Mesendoderm (in vitro differentiated cells): ENCODE measurements around the gene HIGD2A. TPM values are rescaled to one million over a fixed set of nuclear protein-coding genes. Genes with fewer than 3 reads are reported as not detected.

Source experiments
- DNase-seq: peaks from one replicate; pipeline ENCODE4 v3.0.0; 2013
- H2AK5ac ChIP-seq: 2 replicates; pipeline ENCODE4 v1.6.1; 2013; ENCODE audit warnings: low read length, inconsistent platforms
- H2BK120ac ChIP-seq: 2 replicates; pipeline ENCODE4 v1.6.1; 2013; ENCODE audit warnings: low read depth, mild to moderate bottlenecking, low read length, moderate library complexity, mixed read lengths
- H2BK15ac ChIP-seq: replicated peaks from 2 replicates; pipeline ENCODE4 v1.6.1; 2013; ENCODE audit warnings: low read depth, mild to moderate bottlenecking, moderate library complexity
- H2BK5ac ChIP-seq: 2 replicates; pipeline ENCODE4 v1.6.1; 2013; ENCODE audit warnings: low read length, inconsistent platforms
- H3K18ac ChIP-seq: 2 replicates; pipeline ENCODE4 v1.6.1; 2013; ENCODE audit warnings: mild to moderate bottlenecking, low read length, mixed read lengths
- H3K23ac ChIP-seq: one replicate; pipeline ENCODE4 v1.6.1; 2013; ENCODE audit warnings: low read length
- H3K27ac ChIP-seq: 2 replicates; pipeline ENCODE4 v1.5.1; 2013; ENCODE audit warnings: low read depth, mild to moderate bottlenecking, inconsistent platforms, low read length, moderate library complexity
- H3K27me3 ChIP-seq: 2 replicates; pipeline ENCODE4 v1.6.1; 2013; ENCODE audit warnings: low read length, control low read depth, mild to moderate bottlenecking, inconsistent platforms; ENCODE audit not compliant: insufficient read depth, poor library complexity
- H3K36me3 ChIP-seq: 2 replicates; pipeline ENCODE4 v1.6.1; 2013; ENCODE audit warnings: low read length, inconsistent platforms; ENCODE audit not compliant: control insufficient read depth, insufficient read depth
- H3K4ac ChIP-seq: one replicate; pipeline ENCODE4 v1.6.1; 2013; ENCODE audit warnings: low read depth, mild to moderate bottlenecking, low read length, moderate library complexity
- H3K4me1 ChIP-seq: 2 replicates; pipeline ENCODE4 v1.6.1; 2013; ENCODE audit warnings: low read depth, low read length, inconsistent platforms; ENCODE audit not compliant: control insufficient read depth
- H3K4me2 ChIP-seq: 2 replicates; pipeline ENCODE4 v1.6.1; 2013; ENCODE audit warnings: low read length
- H3K4me3 ChIP-seq: 2 replicates; pipeline ENCODE4 v1.5.1; 2013; ENCODE audit warnings: mild to moderate bottlenecking, low read length
- H3K56ac ChIP-seq: one replicate; pipeline ENCODE4 v1.6.1; 2013; ENCODE audit warnings: low read length
- H3K79me1 ChIP-seq: 2 replicates; pipeline ENCODE4 v1.6.1; 2013; ENCODE audit warnings: low read length, inconsistent platforms
- H3K79me2 ChIP-seq: 2 replicates; pipeline ENCODE4 v1.6.1; 2013; ENCODE audit warnings: mild to moderate bottlenecking, low read length; ENCODE audit not compliant: control insufficient read depth, insufficient read depth
- H3K9ac ChIP-seq: 2 replicates; pipeline ENCODE4 v1.6.1; 2013; ENCODE audit warnings: low read length, inconsistent platforms
- H4K5ac ChIP-seq: one replicate; pipeline ENCODE4 v1.6.1; 2013; ENCODE audit warnings: low read length
- H4K8ac ChIP-seq: one replicate; pipeline ENCODE4 v1.6.1; 2013; ENCODE audit warnings: low read depth, mild to moderate bottlenecking, control low read depth, low read length, moderate library complexity
- WGBS: extraction: QIAGEN DNeasy Blood & Tissue Kit; methylation state at CpG from one replicate; pipeline ENCODE4 v1.1.7; 2013; ENCODE audit warnings: low lambda C conversion rate, missing lambda C conversion rate; ENCODE audit not compliant: insufficient coverage; ENCODE audit errors: extremely low coverage; 5-methylcytosine and 5-hydroxymethylcytosine counted together
- polyA plus RNA-seq, 2 experiments: library from polyadenylated mRNA; stranded (reverse); fragments of 200-250 nt; gene quantifications; one replicate each; pipeline ENCODE4 v1.2.3, GENCODE V29; 2013

Gene HIGD2A
- 170 TPM for polyA plus RNA-seq (2013, experiment 1 of 2)
- polyA plus RNA-seq (2013, experiment 2 of 2): 166 TPM

- H3K23ac ChIP-seq: peak within 1 kb of the TSS; percentile 90
- peaks cover 2% of the 10 kb centered on the region for H3K4me1 ChIP-seq
- peak; percentile 99 for DNase-seq
- no CpG with 5 or more reads among the region's 47 CpGs for WGBS
- H3K4me3 ChIP-seq: peak within 1 kb of the TSS; percentile 94
- no peak within 1 kb of the TSS for H2BK120ac ChIP-seq
- H3K4me2 ChIP-seq: peak within 1 kb of the TSS; percentile 90
- peaks cover 2% of the 10 kb centered on the region for H3K36me3 ChIP-seq
- peak within 1 kb of the TSS; percentile 87 for H3K4ac ChIP-seq
- H4K8ac ChIP-seq: no peak within 1 kb of the TSS
- H3K56ac ChIP-seq: peak within 1 kb of the TSS; percentile 98
- H2BK15ac ChIP-seq: no peak within 1 kb of the TSS
- peak within 1 kb of the TSS; percentile 77 for H3K27ac ChIP-seq
- H3K27me3 ChIP-seq: no peaks in the 10 kb centered on the region
- peak within 1 kb of the TSS; percentile 94 for H3K9ac ChIP-seq
- peaks cover 20% of the 10 kb centered on the region for H3K79me2 ChIP-seq
- H2AK5ac ChIP-seq: peak within 1 kb of the TSS; percentile 93
- H3K79me1 ChIP-seq: peaks cover 13% of the 10 kb centered on the region
- no peak within 1 kb of the TSS for H4K5ac ChIP-seq
- peak within 1 kb of the TSS; percentile 75 for H2BK5ac ChIP-seq
- peak within 1 kb of the TSS; percentile 66 for H3K18ac ChIP-seq
Measured at GRCh38 chr5:176388444-176389134, at the start of gene HIGD2A, which contains the start of gene NOP16. TSS of gene HIGD2A (plus strand) at chr5:176388751. CDS start at chr5:176388820, 69 bp downstream. TSS of gene NOP16 (minus strand) at chr5:176388598. CDS start at chr5:176388539, 59 bp downstream.

- no peak overlapping the region for H4K5ac ChIP-seq
- H2BK5ac ChIP-seq: no peak overlapping the region
- H3K23ac ChIP-seq: no peak overlapping the region
- no peaks in the 10 kb centered on the region for H3K27me3 ChIP-seq
- WGBS: no CpG with 5 or more reads among the region's 5 CpGs
- no peak overlapping the region for H2BK120ac ChIP-seq
- no peak overlapping the region for H3K4ac ChIP-seq
- no peaks in the 10 kb centered on the region for H3K36me3 ChIP-seq
- no peaks in the 10 kb centered on the region for H3K79me1 ChIP-seq
- H3K27ac ChIP-seq: no peak overlapping the region
- H4K8ac ChIP-seq: no peak overlapping the region
- DNase-seq: no peak
- no peaks in the 10 kb centered on the region for H3K79me2 ChIP-seq
- H3K56ac ChIP-seq: no peak overlapping the region
- H3K18ac ChIP-seq: no peak overlapping the region
- no peak overlapping the region for H3K4me2 ChIP-seq
- no peak overlapping the region for H2BK15ac ChIP-seq
- H2AK5ac ChIP-seq: no peak overlapping the region
- no peaks in the 10 kb centered on the region for H3K4me1 ChIP-seq
- H3K4me3 ChIP-seq: no peak overlapping the region
- no peak overlapping the region for H3K9ac ChIP-seq
Measured at GRCh38 chr5:176339304-176339703, 49.2 kb upstream of the HIGD2A start.

- H3K9ac ChIP-seq: no peak overlapping the region
- no peak overlapping the region for H3K56ac ChIP-seq
- no peaks in the 10 kb centered on the region for H3K79me1 ChIP-seq
- no peak for DNase-seq
- no peak overlapping the region for H2BK15ac ChIP-seq
- H3K79me2 ChIP-seq: no peaks in the 10 kb centered on the region
- H2AK5ac ChIP-seq: no peak overlapping the region
- H2BK5ac ChIP-seq: no peak overlapping the region
- no peak overlapping the region for H3K27ac ChIP-seq
- H3K4me1 ChIP-seq: no peaks in the 10 kb centered on the region
- H3K23ac ChIP-seq: no peak overlapping the region
- no CpG with 5 or more reads among the region's 2 CpGs for WGBS
- H4K8ac ChIP-seq: no peak overlapping the region
- no peak overlapping the region for H3K4me3 ChIP-seq
- H3K4ac ChIP-seq: no peak overlapping the region
- H2BK120ac ChIP-seq: no peak overlapping the region
- no peak overlapping the region for H4K5ac ChIP-seq
- peaks cover under 1% of the 10 kb centered on the region for H3K36me3 ChIP-seq
- H3K27me3 ChIP-seq: no peaks in the 10 kb centered on the region
- H3K18ac ChIP-seq: no peak overlapping the region
- H3K4me2 ChIP-seq: no peak overlapping the region
Measured at GRCh38 chr5:176341325-176342157, 47.0 kb upstream of the HIGD2A start.

- Histone ChIP-seq H4K8ac (no peak overlapping the region), H3K4me3 (no peak overlapping the region), H3K9ac (no peak overlapping the region), H3K27ac (no peak overlapping the region), H2AK5ac (no peak overlapping the region), H2BK5ac (no peak overlapping the region), H4K5ac (no peak overlapping the region), H3K27me3 (no peaks in the 10 kb centered on the region), H3K18ac (no peak overlapping the region), H2BK120ac (no peak overlapping the region), H3K79me2 (no peaks in the 10 kb centered on the region), H3K56ac (no peak overlapping the region), H3K4ac (no peak overlapping the region), H3K36me3 (peaks cover 2% of the 10 kb centered on the region), H3K4me2 (no peak overlapping the region), H3K79me1 (no peaks in the 10 kb centered on the region), H3K4me1 (no peaks in the 10 kb centered on the region), H2BK15ac (no peak overlapping the region), H3K23ac (no peak overlapping the region)
- no CpG with 5 or more reads among the region's 1 CpG for WGBS
- DNase-seq: no peak
Measured at GRCh38 chr5:176342158-176342483, 46.4 kb upstream of the HIGD2A start.

GRCh38 chr5:176342766-176343458 lies 45.6 kb upstream of the HIGD2A start:
- Histone ChIP-seq H2BK120ac (no peak overlapping the region), H3K36me3 (peaks cover 4% of the 10 kb centered on the region), H3K4me1 (no peaks in the 10 kb centered on the region), H3K4me2 (no peak overlapping the region), H3K27me3 (no peaks in the 10 kb centered on the region), H4K5ac (no peak overlapping the region), H3K79me2 (no peaks in the 10 kb centered on the region), H3K18ac (no peak overlapping the region), H3K4me3 (no peak overlapping the region), H3K27ac (no peak overlapping the region), H3K23ac (no peak overlapping the region), H3K4ac (no peak overlapping the region), H2BK15ac (no peak overlapping the region), H2BK5ac (no peak overlapping the region), H3K79me1 (no peaks in the 10 kb centered on the region), H4K8ac (no peak overlapping the region), H2AK5ac (no peak overlapping the region), H3K56ac (no peak overlapping the region), H3K9ac (no peak overlapping the region)
- no peak for DNase-seq
- no CpG with 5 or more reads among the region's 2 CpGs for WGBS
